Measurements from ENCODE around the gene MYOF.
"Not testable (repeated sequence)": the region's sequence is repeated elsewhere in the genome, so short reads cannot be mapped to it uniquely, and the experiment has no call there.

DNA sequence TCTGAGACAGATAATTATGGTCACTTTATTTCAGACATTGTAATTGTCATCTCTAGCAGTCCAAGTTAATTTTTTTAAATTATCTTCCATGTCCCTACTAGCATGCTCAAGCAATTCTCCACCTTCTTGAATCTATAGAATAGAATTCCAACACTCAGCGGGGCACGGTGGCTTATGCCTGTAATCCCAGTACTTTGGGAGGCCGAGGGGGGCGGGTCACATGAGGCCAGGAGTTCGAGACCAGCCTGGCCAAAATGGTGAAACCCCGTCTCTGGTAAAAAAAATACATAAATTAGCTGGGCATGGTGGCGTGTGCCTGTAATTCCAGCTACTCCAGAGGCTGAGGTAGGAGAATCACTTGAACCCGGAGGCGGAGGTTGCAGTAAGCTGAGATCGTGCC, 39.4 kb downstream of the MYOF start:
- TF ChIP-seq CTCF, POLR2AphosphoS5 (IDR thresholded peaks at IDR 0.05): not testable (repeated sequence)

Data from stomach (tissue), 4 donors.